Esophagus muscularis mucosa (tissue), 4 donors: ENCODE data around the gene ERAP2. TPM values are rescaled to one million over a fixed set of nuclear protein-coding genes. Genes with fewer than 3 reads are reported as not detected.
"Not testable (repeated sequence)": the region's sequence is repeated elsewhere in the genome, so short reads cannot be mapped to it uniquely, and the experiment has no call there.

Experiments
- DNase-seq: peaks from one replicate; pipeline ENCODE4 v3.0.0-alpha.2; 2017; ENCODE audit errors: extremely low spot score
- H3K27ac ChIP-seq, 4 donors: fragments of 200-600 bp; sonication (generic); replicated peaks in 1 of 4; 1 replicate in 3 of 4; 2 replicates in 1 of 4; pipeline ENCODE4 v1.5.1; 2016 to 2019; ENCODE audit warnings: mild to moderate bottlenecking in 1 of 4
- H3K27me3 ChIP-seq, 4 donors: fragments of 200-600 bp; sonication (generic); one replicate each; pipeline versions ENCODE4 v1.5.1 to v1.6.0; 2016 to 2019
- H3K36me3 ChIP-seq, 4 donors: fragments of 200-600 bp; sonication (generic); one replicate each; pipeline ENCODE4 v1.5.1; 2016 to 2019
- H3K4me1 ChIP-seq, 4 donors: fragments of 200-600 bp; sonication (generic); one replicate each; pipeline ENCODE4 v1.5.1; 2016 to 2019
- H3K4me3 ChIP-seq, 4 donors: fragments of 200-600 bp; sonication (generic); 1 replicate in 2 of 4; 2 replicates in 2 of 4; pipeline ENCODE4 v1.5.1; 2016 to 2019; ENCODE audit warnings: mild to moderate bottlenecking in 4 of 4, moderate library complexity in 1 of 4
- H3K9me3 ChIP-seq, 4 donors: fragments of 200-600 bp; sonication (generic); 1 replicate in 3 of 4; 2 replicates in 1 of 4; pipeline ENCODE4 v1.5.1; 2016 to 2019
- CTCF ChIP-seq, 3 experiments: fragments of 200-600 bp in 2 of 3; fragments of 450-650 bp in 1 of 3; sonication (generic) in 2 of 3; IDR thresholded peaks; one replicate each; pipeline ENCODE4 v1.5.1; 2017 to 2019; ENCODE audit warnings: antibody characterized with exemption in 3 of 3, mild to moderate bottlenecking in 2 of 3, moderate library complexity in 1 of 3
- EP300 ChIP-seq: sonication (generic); formaldehyde crosslinking; IDR thresholded peaks from one replicate; pipeline ENCODE4 v1.6.1; 2017; ENCODE audit warnings: antibody characterized with exemption
- POLR2A ChIP-seq: fragments of 450-650 bp; IDR thresholded peaks from one replicate; pipeline ENCODE4 v1.6.1; 2017; ENCODE audit warnings: antibody characterized with exemption, moderate library complexity, mild to moderate bottlenecking, low read depth
- POLR2AphosphoS5 ChIP-seq, 2 donors: sonication (generic); formaldehyde crosslinking; IDR thresholded peaks; one replicate each; pipeline ENCODE4 v1.6.1; 2017; ENCODE audit warnings: antibody characterized with exemption in 2 of 2
- WGBS: methylation state at CpG from one replicate; pipeline ENCODE4 v1.1.5; 2018; 5-methylcytosine and 5-hydroxymethylcytosine counted together
- intact Hi-C: fragments of 100-400 bp; cut with DNase I; formaldehyde crosslinking; loops from one replicate; pipeline ENCODE4 v1.15.1; 2023
- total RNA-seq, 4 donors: library from RNA; depleted of rRNA; stranded (reverse); fragments of >200 nt; gene quantifications; one replicate each; pipeline versions ENCODE4 v1.1.0 to v1.2.1, GENCODE V29; 2016

ERAP2 gene
- total RNA-seq, 4 donors from 2014 or later = 6.6 to 12.3 (median 7.3) TPM

DNA sequence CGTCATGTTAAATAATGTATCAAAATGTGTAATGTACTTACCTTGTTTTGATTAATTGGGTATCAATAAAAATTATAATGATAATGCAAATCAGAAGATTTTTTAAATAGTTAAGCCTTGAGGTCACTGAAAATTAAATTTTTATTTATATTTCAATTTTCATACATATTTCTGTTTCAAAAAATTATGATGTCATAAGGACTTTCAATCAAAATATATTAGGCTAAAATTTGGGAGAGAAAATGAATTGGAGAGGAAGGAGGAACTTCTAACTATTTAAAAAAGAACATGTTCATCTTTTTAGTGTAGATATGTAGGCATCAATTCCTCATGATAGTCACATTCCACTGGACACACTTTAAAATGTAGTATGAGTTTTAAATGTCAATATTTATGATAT, 39.5 kb upstream of the ERAP2 start:
- Histone ChIP-seq H3K36me3 (no peaks in the 10 kb centered on the region), H3K4me1 (no peaks in the 10 kb centered on the region), H3K27me3 (no peaks in the 10 kb centered on the region), H3K9me3 (no peaks in the 10 kb centered on the region), H3K4me3 (no peak overlapping the region), H3K27ac (no peak overlapping the region)
- DNase-seq = no peak
- intact Hi-C loops = no loop called here
- TF ChIP-seq EP300 (no peak), CTCF (IDR thresholded peaks at IDR 0.05) (no peak), POLR2AphosphoS5 (IDR thresholded peaks at IDR 0.05) (no peak), POLR2A (no peak)
- WGBS = 100% methylated on average over 1 of the region's 1 CpG

DNA sequence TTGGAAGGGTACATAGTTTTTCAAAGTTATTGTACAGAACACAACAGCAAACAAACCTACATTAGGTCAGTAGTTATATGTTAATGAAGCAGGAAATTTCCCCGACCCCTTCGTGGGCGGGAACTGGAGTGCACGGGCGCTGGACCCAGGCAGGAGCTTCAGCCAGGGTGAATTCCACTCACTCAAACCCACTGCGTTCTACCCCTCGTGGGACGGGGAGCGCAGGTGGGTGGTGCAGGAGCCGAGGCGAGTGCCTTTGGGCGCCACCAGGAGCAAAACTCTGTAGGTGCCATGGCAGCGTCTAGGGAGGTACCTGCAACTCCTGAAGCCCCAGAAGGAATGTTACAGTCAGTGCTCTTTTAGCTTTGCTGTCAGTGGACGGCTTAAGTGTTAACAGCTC, 39.0 kb upstream of the ERAP2 start:
- Histone ChIP-seq H3K27me3 (no peaks in the 10 kb centered on the region), H3K4me3 (no peak overlapping the region), H3K27ac (no peak overlapping the region), H3K9me3 (no peaks in the 10 kb centered on the region), H3K36me3 (no peaks in the 10 kb centered on the region), H3K4me1 (no peaks in the 10 kb centered on the region)
- TF ChIP-seq POLR2AphosphoS5 (IDR thresholded peaks at IDR 0.05) (no peak), POLR2A (no peak), CTCF (IDR thresholded peaks at IDR 0.05) (no peak), EP300 (no peak)
- DNase-seq = no peak
- intact Hi-C loops = no loop called here
- 88% methylated on average over 10 of the region's 14 CpGs for WGBS

- intact Hi-C loops = no loop called here
- no peak for DNase-seq
- Histone ChIP-seq H3K4me1 (no peaks in the 10 kb centered on the region), H3K4me3 (no peak overlapping the region), H3K9me3 (no peaks in the 10 kb centered on the region), H3K27me3 (no peaks in the 10 kb centered on the region), H3K27ac (no peak overlapping the region), H3K36me3 (no peaks in the 10 kb centered on the region)
- TF ChIP-seq POLR2AphosphoS5 (IDR thresholded peaks at IDR 0.05) (no peak), EP300 (no peak), CTCF (IDR thresholded peaks at IDR 0.05) (no peak), POLR2A (no peak)
- WGBS = 79% methylated on average over 2 of the region's 2 CpGs
Measured at GRCh38 chr5:96838201-96839070, 37.9 kb upstream of the ERAP2 start.

DNA sequence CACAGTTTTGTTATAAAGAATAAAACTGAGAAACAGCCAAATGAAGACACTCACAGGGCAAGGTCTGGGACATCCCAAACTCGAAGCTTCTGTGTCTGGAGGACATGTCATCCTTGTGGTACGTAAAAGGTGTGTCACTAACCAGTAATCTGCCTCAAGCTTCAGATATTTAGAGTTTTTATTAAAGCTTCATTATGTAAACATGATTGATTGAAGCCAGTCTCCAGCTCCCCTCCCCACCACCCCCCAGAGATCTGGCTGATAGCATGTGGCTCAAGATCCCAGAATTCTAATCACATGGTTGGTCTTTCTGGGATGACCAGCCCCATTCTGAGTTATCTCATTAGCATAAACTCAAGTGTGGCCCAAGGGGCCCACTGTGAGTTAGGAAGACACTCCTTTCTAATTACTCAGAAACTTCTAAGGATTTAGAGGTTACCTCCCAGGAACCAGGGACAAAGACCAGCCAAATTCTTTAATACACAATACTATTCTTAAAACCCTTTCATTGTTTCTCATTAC, 37.2 kb upstream of the ERAP2 start:
- H3K27me3 ChIP-seq = no peaks in the 10 kb centered on the region
- no peak for TF ChIP-seq POLR2AphosphoS5 (IDR thresholded peaks at IDR 0.05)
- H3K27ac ChIP-seq = no peak overlapping the region
- H3K36me3 ChIP-seq = no peaks in the 10 kb centered on the region
- H3K4me1 ChIP-seq = no peaks in the 10 kb centered on the region
- intact Hi-C loops = no loop called here
- H3K4me3 ChIP-seq = no peak overlapping the region
- no peaks in the 10 kb centered on the region for H3K9me3 ChIP-seq
- 97% methylated on average over 2 of the region's 2 CpGs for WGBS
- no peak for DNase-seq

DNA sequence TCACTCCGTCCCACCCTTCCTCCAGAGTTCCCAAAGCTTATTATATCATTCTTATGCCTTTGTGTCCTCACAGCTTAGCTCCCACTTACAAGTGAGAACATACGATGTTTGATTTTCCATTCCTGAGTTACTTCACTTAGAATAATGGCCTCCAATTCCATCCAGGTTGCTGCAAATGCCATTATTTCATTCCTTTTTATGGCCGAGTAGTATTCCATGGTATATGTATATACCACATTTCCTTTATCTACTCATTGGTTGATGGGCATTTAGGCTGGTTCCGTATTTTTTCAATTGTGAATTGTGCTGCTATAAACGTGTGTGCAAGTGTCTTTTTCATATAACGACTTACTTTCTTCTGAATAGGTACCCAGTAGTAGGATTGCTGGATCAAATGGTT, 34.4 kb upstream of the ERAP2 start:
- intact Hi-C loops = not testable (repeated sequence)

More for the DNA sequence above, 34.4 kb upstream of the ERAP2 start:
- H3K9me3 ChIP-seq, H3K36me3 ChIP-seq, H3K27ac ChIP-seq, DNase-seq, H3K27me3 ChIP-seq, H3K4me1 ChIP-seq, H3K4me3 ChIP-seq: not testable (repeated sequence)
- WGBS = 78% methylated on average over 6 of the region's 6 CpGs
